GM13976 (cell line): Measurements from ENCODE around the gene CD5L.

Experiments
- DNase-seq: peaks from one replicate; pipeline ENCODE4 v3.0.0; 2012; ENCODE audit warnings: low spot score
- CTCF ChIP-seq: IDR thresholded peaks from 2 replicates; pipeline ENCODE4 v1.5.1; 2012; ENCODE audit warnings: borderline replicate concordance, mild to moderate bottlenecking; ENCODE audit not compliant: insufficient read depth; ENCODE audit errors: extremely low read depth, missing control alignments, control extremely low read depth
- in situ Hi-C: fragments of 300-500 bp; cut with MboI; formaldehyde crosslinking; loops from one replicate; pipeline ENCODE4 v1.12.0; 2022; ENCODE audit warnings: low sequenced_read_pairs, mixed read lengths, inconsistent platforms; ENCODE audit not compliant: unreplicated experiment

The CD5L gene

GRCh38 chr1:157862114-157863070 lies 20.8 kb upstream of the CD5L start:
- in situ Hi-C loops, result no loop called here
- no peak for TF ChIP-seq CTCF
- no peak for DNase-seq

- in situ Hi-C loops, result no loop called here
- no peak for TF ChIP-seq CTCF
- no peak for DNase-seq
These were observed 14.9 kb upstream of the CD5L start for GRCh38 chr1:157856538-157856937.

DNA sequence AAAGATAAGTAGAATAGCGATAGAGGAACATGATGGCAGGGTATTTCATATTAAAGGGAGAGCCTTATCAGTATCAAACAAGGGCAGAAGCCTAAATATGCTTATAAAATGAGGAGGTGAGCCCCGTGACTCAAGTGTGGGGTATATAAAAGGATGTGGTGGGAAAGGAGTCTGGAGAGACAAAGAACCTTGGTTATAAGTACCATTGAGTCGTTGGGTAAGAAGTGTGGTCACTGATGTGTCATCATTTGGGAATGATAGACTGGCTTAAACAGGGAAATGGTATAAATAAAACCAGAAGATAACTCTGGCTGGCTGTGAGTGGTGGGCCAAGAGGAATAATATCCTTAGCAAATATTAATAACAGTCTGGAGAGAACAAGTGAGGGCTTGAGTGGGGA lies 10.9 kb upstream of the CD5L start:
- DNase-seq, result no peak
- in situ Hi-C loops, result no loop called here
- TF ChIP-seq CTCF, result no peak

DNA sequence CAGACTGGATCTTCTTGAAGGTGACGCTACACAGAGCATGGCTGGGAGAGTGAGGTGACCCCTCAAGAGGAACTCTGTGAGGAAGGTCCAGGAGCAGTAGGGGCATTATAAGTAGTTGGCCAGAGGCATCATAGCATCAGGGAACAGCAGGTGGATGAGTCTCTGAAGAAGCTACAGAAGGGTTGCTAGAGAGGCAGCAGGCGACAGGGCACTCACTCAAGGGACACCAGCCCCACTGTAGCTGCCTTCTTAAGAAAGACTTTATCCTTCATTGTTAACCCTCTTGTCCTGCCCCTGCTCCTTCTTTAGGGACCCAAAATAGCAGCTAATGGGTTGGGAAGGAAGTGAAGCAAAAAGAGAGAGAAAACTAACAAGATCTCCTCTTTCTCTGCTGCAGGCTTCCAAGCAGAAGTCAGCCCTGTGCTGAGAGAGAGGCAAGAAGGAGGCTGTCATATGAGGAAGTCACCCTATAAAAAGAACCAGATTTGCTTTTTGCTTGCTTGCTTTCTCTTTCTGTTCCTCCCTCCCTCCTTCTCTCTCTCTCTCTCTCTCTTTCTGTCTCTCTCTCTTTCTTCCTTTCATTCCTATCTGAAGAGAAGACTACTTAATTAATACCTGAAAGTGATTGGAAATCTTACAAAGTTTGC lies 7.7 kb upstream of the CD5L start:
- TF ChIP-seq CTCF, result no peak
- in situ Hi-C loops, result no loop called here
- peak; percentile 40 for DNase-seq

- TF ChIP-seq CTCF, result no peak
- in situ Hi-C loops, result no loop called here
- DNase-seq, result no peak
These were observed 2.7 kb upstream of the CD5L start for GRCh38 chr1:157844089-157844830.

GRCh38 chr1:157842939-157843338 lies 1.3 kb upstream of the CD5L start:
- TF ChIP-seq CTCF, result no peak
- no peak for DNase-seq
- in situ Hi-C loops, result no loop called here
